HG02571 (cell line): ENCODE measurements around the gene ITPA.

Experiments used
- ATAC-seq: cut with Tn5 transposase; IDR thresholded peaks from one replicate; pipeline ENCODE4 v1.9.1; 2021; ENCODE audit warnings: mild to moderate bottlenecking, moderate library complexity; ENCODE audit not compliant: unreplicated experiment

The ITPA gene

DNA sequence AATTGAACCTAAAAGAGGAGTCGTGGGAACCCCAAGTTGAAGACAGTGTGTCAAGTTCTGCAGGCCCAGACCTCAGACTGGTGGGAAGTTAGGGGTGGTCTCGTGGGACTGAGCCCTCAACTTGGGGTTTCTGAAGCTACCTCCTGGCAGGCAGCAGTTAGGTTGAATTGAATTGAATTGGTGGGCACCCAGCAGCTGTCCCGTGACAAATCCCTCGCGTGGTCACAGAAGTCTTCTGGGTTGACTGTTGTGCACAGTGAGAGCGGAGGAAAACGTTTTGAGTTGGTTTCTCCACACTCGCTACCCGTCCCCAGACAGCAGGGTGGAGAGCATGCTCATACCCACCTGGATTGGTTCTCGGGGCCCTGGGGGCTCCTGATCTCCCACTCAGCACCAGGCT, 16.8 kb downstream of the ITPA start:
- no peak for ATAC-seq

GRCh38 chr20:3226864-3227263, 17.6 kb downstream of the ITPA start:
- no peak for ATAC-seq

GRCh38 chr20:3227506-3227905, 18.2 kb downstream of the ITPA start:
- ATAC-seq, result no peak

DNA sequence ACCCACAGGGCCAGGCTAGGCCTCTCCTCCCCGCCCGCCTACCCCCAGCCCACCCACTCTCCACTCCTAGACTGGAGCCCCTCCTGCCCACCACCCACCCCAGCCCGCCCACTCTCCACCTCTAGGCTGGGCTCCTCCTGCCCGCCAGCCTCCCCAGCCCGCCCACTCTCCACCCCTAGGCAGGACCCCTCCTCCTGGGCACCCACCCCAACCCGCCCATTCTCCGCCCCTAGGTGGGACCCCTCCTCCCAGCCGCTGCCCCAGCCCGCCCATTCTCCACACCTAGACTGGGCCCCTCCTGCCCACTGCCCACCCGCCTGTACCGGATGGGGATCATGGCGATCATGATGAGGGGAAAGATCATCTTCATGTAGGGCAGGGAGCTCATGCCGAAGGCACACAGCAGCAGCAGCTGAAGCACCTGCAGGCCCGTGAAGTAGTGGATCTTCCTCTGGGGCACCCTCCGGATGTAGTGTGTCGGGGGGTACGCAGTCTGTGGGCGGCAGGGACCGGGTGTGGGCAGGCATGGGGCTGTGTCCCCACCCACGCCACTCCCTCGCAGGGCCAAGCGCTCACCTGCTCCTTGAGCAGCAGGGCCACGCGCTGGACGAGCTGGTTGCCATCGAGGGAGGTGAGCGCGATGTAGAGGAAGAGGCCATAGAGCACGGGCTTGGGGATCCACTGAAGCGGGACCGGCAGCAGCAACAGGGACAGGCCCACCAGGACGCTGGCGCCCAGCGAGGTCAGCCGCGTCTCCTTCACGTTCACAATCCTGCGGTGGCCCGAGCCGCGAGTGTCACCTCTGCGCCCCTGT, 18.8 kb downstream of the ITPA start:
- no peak for ATAC-seq

DNA sequence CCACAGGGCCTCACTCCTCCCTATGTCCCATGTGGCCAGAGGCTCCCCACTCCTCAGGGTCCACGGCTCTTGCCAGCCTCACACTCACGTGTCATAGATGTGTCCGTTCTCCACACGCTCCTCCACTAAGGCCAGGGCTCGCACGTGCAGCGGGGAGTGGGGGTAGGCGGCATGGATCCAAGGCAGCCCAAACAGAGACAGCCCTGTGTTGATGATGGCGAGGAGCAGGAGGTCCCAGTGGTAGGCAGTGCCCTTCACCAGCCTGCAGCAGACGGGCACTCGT, 19.4 kb downstream of the ITPA start:
- ATAC-seq, result no peak

GRCh38 chr20:3229158-3229557, 19.9 kb downstream of the ITPA start:
- no peak for ATAC-seq

DNA sequence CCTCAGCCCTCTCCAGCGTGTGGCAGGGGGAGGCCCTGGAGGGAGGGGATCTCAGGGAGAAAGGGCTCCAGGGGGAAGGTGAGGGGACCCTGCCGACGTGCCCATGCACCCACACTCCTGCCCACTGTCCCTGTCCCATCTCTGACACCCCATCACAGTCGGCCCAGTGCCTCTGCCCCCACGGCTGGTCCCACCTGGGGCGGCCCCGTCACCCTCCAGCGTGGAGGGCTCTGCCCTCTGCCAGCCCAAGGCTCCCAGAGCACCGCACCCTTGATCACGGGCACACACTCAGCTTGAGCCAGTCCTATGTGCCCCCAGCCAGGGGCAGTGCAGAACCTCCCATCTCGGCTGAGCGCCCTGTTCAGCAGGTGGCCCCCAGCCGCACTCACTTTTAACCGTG, 20.5 kb downstream of the ITPA start:
- ATAC-seq, result no peak

DNA sequence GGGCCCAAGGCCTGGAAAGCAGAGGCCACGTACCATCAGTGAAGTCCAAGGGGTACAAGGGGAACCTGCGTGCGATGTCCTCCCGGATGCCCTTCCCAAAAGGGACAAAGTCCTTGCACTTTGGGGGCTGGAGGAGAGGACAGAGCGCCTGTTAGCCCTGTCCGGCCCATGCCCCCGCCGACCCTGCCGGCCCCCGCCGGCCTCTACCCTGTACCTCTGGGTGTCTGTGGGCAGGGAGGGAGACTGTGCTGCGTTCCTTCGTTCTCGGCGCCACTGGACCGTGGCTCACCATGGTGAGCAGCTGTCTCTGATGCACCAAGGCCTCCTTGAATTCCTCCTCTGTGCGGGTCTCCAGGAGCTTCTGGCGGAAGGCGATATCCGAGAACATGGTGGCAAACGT, 21.8 kb downstream of the ITPA start:
- no peak for ATAC-seq

GRCh38 chr20:3231889-3232588, 22.7 kb downstream of the ITPA start:
- ATAC-seq, result no peak

- ATAC-seq, result no peak
Observed at GRCh38 chr20:3233131-3233990, 24.1 kb downstream of the ITPA start.

- no peak for ATAC-seq
Observed at GRCh38 chr20:3233991-3234498, 24.7 kb downstream of the ITPA start.

- no peak for ATAC-seq
Observed at GRCh38 chr20:3235666-3236324, 26.5 kb downstream of the ITPA start.

- no peak for ATAC-seq
Observed at GRCh38 chr20:3237011-3237957, 28.0 kb downstream of the ITPA start.

- no peak for ATAC-seq
Observed at GRCh38 chr20:3237958-3238615, 28.8 kb downstream of the ITPA start.

DNA sequence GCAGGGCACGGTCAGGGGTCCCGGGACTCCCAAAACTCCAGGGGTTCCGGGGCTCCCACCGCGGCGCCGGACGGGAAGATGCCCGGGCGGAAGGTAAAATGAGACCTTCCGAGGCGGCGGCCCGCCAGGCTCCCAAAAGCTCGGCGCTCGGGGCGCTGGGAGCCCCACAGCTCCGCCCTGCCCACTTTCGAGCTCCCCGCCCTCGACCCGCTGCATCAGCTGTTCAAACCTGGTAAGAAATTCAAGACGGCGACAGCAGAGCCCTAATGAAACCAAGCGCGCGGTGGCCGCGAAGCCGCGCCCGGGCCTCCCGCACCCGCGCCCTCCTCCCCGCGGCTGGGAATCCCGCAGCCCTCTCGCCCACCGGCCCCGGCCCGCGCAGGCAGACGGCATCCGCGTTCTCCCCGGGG, 29.3 kb downstream of the ITPA start:
- peak; percentile 30 for ATAC-seq

- ATAC-seq, result peak; percentile 49
Observed at GRCh38 chr20:3239026-3239866, 29.9 kb downstream of the ITPA start, which contains the start of gene SLC4A11. Gene SLC4A11, minus strand, starts transcription at chr20:3239190. Its CDS starts 53 bp downstream, at chr20:3239137.

- no peak for ATAC-seq
Observed at GRCh38 chr20:3239867-3240775, 30.8 kb downstream of the ITPA start.
